ENCODE results near the gene ZNF683. TPM values are rescaled to one million over a fixed set of nuclear protein-coding genes. Genes with fewer than 3 reads are reported as not detected.

ZNF683 gene
- total RNA-seq, 1 donor from 2014 or later: not detected

DNA sequence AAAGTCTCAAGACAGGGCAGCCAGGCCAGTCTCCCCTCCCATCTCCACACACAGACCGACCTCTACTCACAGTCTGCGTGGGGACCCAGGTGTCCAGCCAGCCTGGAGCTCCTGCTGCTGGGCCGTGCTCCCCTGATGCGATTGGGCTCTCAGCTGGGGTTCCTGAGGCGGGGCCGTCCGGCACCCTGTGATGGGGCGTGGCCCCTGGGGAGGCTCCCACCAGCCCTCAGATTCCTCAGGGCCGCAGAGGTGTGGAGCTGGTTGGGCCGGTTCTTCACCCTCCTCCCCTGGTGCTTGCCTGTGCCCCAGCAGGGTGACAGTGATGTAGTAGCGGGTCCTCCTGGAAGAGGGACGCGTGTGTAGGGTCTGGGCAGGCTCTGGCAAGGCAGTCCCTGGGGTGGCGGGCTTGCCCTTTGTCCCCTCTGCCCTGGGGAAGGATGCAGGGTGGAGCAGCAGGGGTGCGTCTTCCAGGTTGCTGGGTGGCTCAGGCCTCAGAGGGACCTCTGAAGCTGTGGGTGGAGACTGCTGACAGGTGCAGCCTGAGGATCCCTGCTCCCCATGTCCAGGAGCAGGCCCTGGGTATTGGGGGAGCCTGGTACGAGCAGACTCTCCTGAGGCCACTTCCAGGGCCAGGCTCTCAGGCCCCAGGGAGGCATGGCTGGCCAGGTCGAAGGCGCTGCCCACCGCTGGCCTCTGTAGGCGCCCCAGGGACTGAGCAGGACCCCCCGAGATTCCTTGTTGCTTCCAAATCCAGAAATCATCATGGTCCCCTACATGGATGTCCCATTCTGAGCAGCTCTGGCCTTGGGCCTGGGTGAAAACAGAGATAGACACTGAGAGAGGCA, 18.4 kb downstream of the ZNF683 start, which contains the start of gene CRYBG2:
TSS of gene CRYBG2 (minus strand) at position 155 of the 845 bp plus-strand sequence. CDS start 7,473 bp downstream, outside the sequence.
- no peak within 1 kb of the TSS for H3K27ac ChIP-seq
- no peaks in the 10 kb centered on the region for H3K9me3 ChIP-seq
- no peak for DNase-seq (ENCODE audit: low spot score in 2 of 2)
- H3K36me3 ChIP-seq: no peaks in the 10 kb centered on the region
- no peaks in the 10 kb centered on the region for H3K27me3 ChIP-seq
- TF ChIP-seq, protein P1, sequence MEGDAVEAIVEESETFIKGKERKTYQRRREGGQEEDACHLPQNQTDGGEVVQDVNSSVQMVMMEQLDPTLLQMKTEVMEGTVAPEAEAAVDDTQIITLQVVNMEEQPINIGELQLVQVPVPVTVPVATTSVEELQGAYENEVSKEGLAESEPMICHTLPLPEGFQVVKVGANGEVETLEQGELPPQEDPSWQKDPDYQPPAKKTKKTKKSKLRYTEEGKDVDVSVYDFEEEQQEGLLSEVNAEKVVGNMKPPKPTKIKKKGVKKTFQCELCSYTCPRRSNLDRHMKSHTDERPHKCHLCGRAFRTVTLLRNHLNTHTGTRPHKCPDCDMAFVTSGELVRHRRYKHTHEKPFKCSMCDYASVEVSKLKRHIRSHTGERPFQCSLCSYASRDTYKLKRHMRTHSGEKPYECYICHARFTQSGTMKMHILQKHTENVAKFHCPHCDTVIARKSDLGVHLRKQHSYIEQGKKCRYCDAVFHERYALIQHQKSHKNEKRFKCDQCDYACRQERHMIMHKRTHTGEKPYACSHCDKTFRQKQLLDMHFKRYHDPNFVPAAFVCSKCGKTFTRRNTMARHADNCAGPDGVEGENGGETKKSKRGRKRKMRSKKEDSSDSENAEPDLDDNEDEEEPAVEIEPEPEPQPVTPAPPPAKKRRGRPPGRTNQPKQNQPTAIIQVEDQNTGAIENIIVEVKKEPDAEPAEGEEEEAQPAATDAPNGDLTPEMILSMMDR (IDR thresholded peaks at IDR 0.05): no peak
- no peaks in the 10 kb centered on the region for H3K4me1 ChIP-seq
- intact Hi-C loops (cut with DNase I): no loop called here
- no peak within 1 kb of the TSS for H3K4me3 ChIP-seq

DNA sequence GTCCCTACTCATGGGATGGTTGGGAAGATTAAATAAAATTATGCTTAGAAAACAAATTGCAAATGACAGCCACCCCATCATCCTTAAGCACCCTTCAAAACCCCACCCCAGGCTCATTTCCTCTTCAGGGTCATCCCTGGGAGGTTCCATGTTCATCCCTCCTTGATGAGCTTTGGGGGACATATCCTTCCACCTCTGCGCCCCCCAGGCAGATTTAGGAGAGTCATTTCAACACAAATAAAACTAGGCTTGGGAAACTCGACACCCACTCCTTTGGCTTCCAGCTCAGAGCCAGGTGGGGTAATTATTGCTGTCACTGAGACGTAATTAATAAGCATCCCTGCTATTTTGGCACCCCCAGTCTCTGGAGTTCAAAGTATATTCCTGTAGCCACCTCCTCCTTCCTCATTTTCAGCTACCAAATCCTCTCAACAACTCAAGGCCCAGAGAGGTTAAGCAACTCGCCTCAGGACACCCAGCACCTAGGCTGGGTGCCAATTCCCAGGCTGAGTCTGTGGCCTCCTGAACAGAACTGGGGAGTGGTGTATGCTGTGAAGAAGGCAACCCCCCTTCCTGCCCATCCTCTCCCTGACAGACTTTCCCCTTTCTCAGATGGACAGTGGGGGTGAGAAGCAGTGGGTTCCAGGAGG, 19.2 kb downstream of the ZNF683 start:
- Histone ChIP-seq H3K4me1 (no peaks in the 10 kb centered on the region), H3K9me3 (no peaks in the 10 kb centered on the region), H3K27ac (no peak overlapping the region), H3K4me3 (no peak overlapping the region), H3K27me3 (no peaks in the 10 kb centered on the region), H3K36me3 (no peaks in the 10 kb centered on the region)
- DNase-seq (ENCODE audit: low spot score in 2 of 2): no peak
- intact Hi-C loops (cut with DNase I): no loop called here
- TF ChIP-seq, protein P1 (IDR thresholded peaks at IDR 0.05): no peak

DNA sequence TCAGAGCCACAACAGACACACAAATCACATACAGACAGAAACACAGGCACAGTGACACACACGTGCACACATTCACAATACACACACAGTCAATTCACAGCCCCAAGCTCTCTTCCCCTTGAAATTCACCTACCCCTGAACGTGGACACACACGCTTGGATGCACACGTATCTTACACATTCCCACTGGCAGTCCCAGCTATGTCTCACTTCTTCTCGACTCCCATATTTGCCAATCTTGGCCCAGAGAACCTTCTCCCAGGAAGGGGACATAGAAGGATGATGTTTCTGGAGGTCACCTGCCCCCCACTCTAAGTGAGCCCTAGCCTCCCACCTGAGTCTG, 20.2 kb downstream of the ZNF683 start:
- H3K36me3 ChIP-seq: no peaks in the 10 kb centered on the region
- intact Hi-C loops (cut with DNase I): no loop called here
- TF ChIP-seq, protein P1 (IDR thresholded peaks at IDR 0.05): no peak

DNA sequence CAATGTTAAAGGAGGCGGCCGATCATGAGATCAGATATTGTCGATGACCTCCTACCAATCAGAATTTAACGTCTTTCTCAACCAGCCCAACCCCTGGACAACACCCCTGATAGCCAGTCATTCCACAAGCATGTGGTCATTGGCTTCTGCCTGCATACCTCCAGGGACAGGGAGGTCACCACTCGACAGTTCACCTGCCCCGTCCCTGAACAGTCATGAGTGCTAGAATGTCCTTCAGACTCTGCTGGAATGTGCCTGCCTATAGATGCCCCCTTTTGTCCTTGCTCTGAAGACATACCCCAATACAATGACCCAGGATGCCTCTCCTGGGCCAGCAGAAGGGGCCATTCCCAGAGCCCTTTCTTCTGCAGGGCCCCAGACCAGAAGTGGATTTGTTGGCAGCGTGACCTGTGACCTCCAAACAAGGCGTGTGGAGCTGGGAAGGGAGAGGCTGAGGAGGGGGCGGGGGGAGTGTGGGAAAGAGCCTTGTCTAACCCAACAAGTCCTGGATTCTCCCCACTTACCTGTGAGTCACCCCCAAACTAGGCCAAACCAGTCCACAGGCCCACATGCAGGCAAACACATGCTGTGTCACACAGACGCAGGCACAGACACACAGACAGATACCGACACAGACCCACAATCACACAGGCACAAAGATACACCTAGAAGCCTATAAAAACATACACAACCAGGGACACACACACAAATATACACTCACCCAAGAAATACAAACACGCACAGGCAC, 20.8 kb downstream of the ZNF683 start:
- no peak for DNase-seq (ENCODE audit: low spot score in 2 of 2)
- Histone ChIP-seq H3K4me3 (no peak overlapping the region), H3K27me3 (no peaks in the 10 kb centered on the region), H3K4me1 (no peaks in the 10 kb centered on the region), H3K36me3 (no peaks in the 10 kb centered on the region), H3K9me3 (no peaks in the 10 kb centered on the region), H3K27ac (no peak overlapping the region)
- TF ChIP-seq, protein P1 (IDR thresholded peaks at IDR 0.05): no peak
- intact Hi-C loops (cut with DNase I): no loop called here

More for the DNA sequence above, 20.2 kb downstream of the ZNF683 start:
- no peaks in the 10 kb centered on the region for H3K4me1 ChIP-seq
- H3K9me3 ChIP-seq: no peaks in the 10 kb centered on the region
- H3K27ac ChIP-seq: no peak overlapping the region
- H3K27me3 ChIP-seq: no peaks in the 10 kb centered on the region
- no peak overlapping the region for H3K4me3 ChIP-seq
- no peak for DNase-seq (ENCODE audit: low spot score in 2 of 2)

DNA sequence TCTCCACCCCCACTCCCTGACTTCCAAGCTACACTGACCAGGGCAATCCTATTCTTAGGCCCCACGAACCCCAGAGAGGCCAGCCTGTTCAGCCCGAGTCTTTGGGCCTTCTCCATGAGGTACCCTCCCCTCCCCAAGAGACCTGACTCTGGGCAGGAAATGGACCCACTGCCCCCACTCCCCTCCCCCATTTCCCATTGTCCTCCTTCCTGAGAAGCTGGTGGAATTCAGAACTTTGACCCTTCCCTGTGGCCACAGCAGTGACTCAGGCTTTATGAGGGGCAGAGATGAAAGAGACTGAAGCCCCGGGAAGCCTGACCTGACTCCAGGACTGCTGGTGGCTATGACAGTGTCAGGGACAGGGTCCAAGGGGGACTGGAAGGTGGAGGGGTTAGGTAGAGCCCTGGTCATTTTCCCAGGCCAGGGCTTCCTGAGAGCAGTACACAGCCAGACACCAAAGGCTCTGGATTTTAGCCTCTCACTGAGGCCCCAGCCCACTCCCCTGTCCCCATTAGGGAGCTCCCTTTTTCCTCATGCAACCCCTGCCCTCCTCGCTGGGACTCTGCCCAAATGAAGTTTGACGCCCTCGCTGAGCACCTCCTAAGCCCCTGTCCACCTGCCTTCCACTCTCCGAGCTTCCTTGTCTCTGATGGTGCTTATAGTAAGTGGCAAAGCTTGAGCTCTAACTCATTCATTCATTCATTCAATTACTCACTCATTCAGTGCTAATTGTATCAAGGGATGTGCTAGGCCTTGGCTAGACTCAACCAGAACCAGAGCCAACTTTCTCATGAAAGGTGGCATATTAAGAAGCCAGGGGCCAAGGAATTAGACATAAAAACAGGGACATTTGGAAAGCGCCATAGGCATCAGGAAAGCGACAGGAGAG, 21.6 kb downstream of the ZNF683 start:
- Histone ChIP-seq H3K4me1 (no peaks in the 10 kb centered on the region), H3K4me3 (no peak overlapping the region)
- TF ChIP-seq, protein P1 (IDR thresholded peaks at IDR 0.05): no peak

More for the DNA sequence above, 21.6 kb downstream of the ZNF683 start:
- Histone ChIP-seq H3K36me3 (no peaks in the 10 kb centered on the region), H3K9me3 (no peaks in the 10 kb centered on the region), H3K27me3 (no peaks in the 10 kb centered on the region), H3K27ac (no peak overlapping the region)
- DNase-seq (ENCODE audit: low spot score in 2 of 2): no peak
- intact Hi-C loops (cut with DNase I): no loop called here

Measured in ascending aorta (tissue), 2 donors.